Mucosa of stomach (tissue), 1 donor: ENCODE measurements around the gene FBXW4.

Source experiments
- H3K27me3 ChIP-seq: one replicate; pipeline ENCODE4 v1.7.0; 2013; ENCODE audit warnings: mild to moderate bottlenecking, low read length; ENCODE audit not compliant: control insufficient read depth, insufficient read depth
- H3K36me3 ChIP-seq: one replicate; pipeline ENCODE4 v1.7.0; 2013; ENCODE audit warnings: low read length; ENCODE audit not compliant: control insufficient read depth, insufficient read depth
- H3K4me1 ChIP-seq: one replicate; pipeline ENCODE4 v1.7.0; 2013; ENCODE audit warnings: mild to moderate bottlenecking, low read length; ENCODE audit not compliant: control insufficient read depth, insufficient read depth
- H3K4me3 ChIP-seq: one replicate; pipeline ENCODE4 v1.7.0; 2013; ENCODE audit warnings: low read length
- H3K9ac ChIP-seq: one replicate; pipeline ENCODE4 v1.7.0; 2013; ENCODE audit warnings: mild to moderate bottlenecking, low read length, moderate library complexity
- H3K9me3 ChIP-seq: one replicate; pipeline ENCODE4 v1.7.0; 2013; ENCODE audit warnings: mild to moderate bottlenecking, low read length, moderate library complexity; ENCODE audit not compliant: control insufficient read depth
- donor health status: Pancreatic carcinoma.

The FBXW4 gene

GRCh38 chr10:101693978-101694673 lies 844 bp downstream of the FBXW4 start:
- H3K9ac ChIP-seq = peak overlapping the region; percentile 100
- H3K4me1 ChIP-seq = peaks cover 18% of the 10 kb centered on the region
- no peaks in the 10 kb centered on the region for H3K36me3 ChIP-seq
- H3K27me3 ChIP-seq = no peaks in the 10 kb centered on the region
- peak overlapping the region; percentile 88 for H3K4me3 ChIP-seq
- no peaks in the 10 kb centered on the region for H3K9me3 ChIP-seq

GRCh38 chr10:101693651-101693977 lies 1.4 kb downstream of the FBXW4 start:
- Histone ChIP-seq H3K4me1 (peaks cover 18% of the 10 kb centered on the region), H3K4me3 (peak overlapping the region; percentile 88), H3K9ac (peak overlapping the region; percentile 100), H3K27me3 (no peaks in the 10 kb centered on the region), H3K9me3 (no peaks in the 10 kb centered on the region), H3K36me3 (no peaks in the 10 kb centered on the region)

- Histone ChIP-seq H3K4me1 (peaks cover 18% of the 10 kb centered on the region), H3K4me3 (no peak overlapping the region), H3K9ac (no peak overlapping the region), H3K36me3 (no peaks in the 10 kb centered on the region), H3K9me3 (no peaks in the 10 kb centered on the region), H3K27me3 (no peaks in the 10 kb centered on the region)
These were observed 3.9 kb downstream of the FBXW4 start for GRCh38 chr10:101691081-101691480.

GRCh38 chr10:101690461-101690860 lies 4.5 kb downstream of the FBXW4 start:
- Histone ChIP-seq H3K27me3 (no peaks in the 10 kb centered on the region), H3K9ac (no peak overlapping the region), H3K4me3 (no peak overlapping the region), H3K9me3 (no peaks in the 10 kb centered on the region), H3K4me1 (peaks cover 16% of the 10 kb centered on the region), H3K36me3 (no peaks in the 10 kb centered on the region)

GRCh38 chr10:101687071-101687658 lies 7.8 kb downstream of the FBXW4 start:
- H3K36me3 ChIP-seq = no peaks in the 10 kb centered on the region
- H3K4me1 ChIP-seq = peaks cover 25% of the 10 kb centered on the region
- H3K9ac ChIP-seq = no peak overlapping the region
- no peaks in the 10 kb centered on the region for H3K9me3 ChIP-seq
- H3K4me3 ChIP-seq = no peak overlapping the region
- no peaks in the 10 kb centered on the region for H3K27me3 ChIP-seq

- Histone ChIP-seq H3K4me3 (no peak overlapping the region), H3K4me1 (peaks cover 25% of the 10 kb centered on the region), H3K36me3 (no peaks in the 10 kb centered on the region), H3K9me3 (no peaks in the 10 kb centered on the region), H3K9ac (no peak overlapping the region), H3K27me3 (no peaks in the 10 kb centered on the region)
These were observed 8.6 kb downstream of the FBXW4 start for GRCh38 chr10:101686133-101686925.

GRCh38 chr10:101684782-101685181 lies 10.2 kb downstream of the FBXW4 start:
- Histone ChIP-seq H3K9me3 (no peaks in the 10 kb centered on the region), H3K36me3 (no peaks in the 10 kb centered on the region), H3K4me1 (peaks cover 13% of the 10 kb centered on the region), H3K27me3 (no peaks in the 10 kb centered on the region), H3K9ac (no peak overlapping the region), H3K4me3 (no peak overlapping the region)

GRCh38 chr10:101683276-101683675 lies 11.7 kb downstream of the FBXW4 start:
- Histone ChIP-seq H3K27me3 (no peaks in the 10 kb centered on the region), H3K4me1 (peaks cover 13% of the 10 kb centered on the region), H3K9ac (no peak overlapping the region), H3K4me3 (no peak overlapping the region), H3K9me3 (no peaks in the 10 kb centered on the region), H3K36me3 (no peaks in the 10 kb centered on the region)

GRCh38 chr10:101682172-101682825 lies 12.7 kb downstream of the FBXW4 start:
- Histone ChIP-seq H3K4me1 (peaks cover 13% of the 10 kb centered on the region), H3K27me3 (no peaks in the 10 kb centered on the region), H3K9ac (peak overlapping the region; percentile 17), H3K36me3 (no peaks in the 10 kb centered on the region), H3K4me3 (no peak overlapping the region), H3K9me3 (no peaks in the 10 kb centered on the region)

GRCh38 chr10:101676565-101676964 lies 18.4 kb downstream of the FBXW4 start:
- H3K27me3 ChIP-seq = no peaks in the 10 kb centered on the region
- H3K36me3 ChIP-seq = peaks cover 7% of the 10 kb centered on the region
- no peaks in the 10 kb centered on the region for H3K4me1 ChIP-seq
- H3K9ac ChIP-seq = no peak overlapping the region
- H3K9me3 ChIP-seq = no peaks in the 10 kb centered on the region
- H3K4me3 ChIP-seq = no peak overlapping the region

- no peaks in the 10 kb centered on the region for H3K27me3 ChIP-seq
- H3K9ac ChIP-seq = no peak overlapping the region
- H3K36me3 ChIP-seq = peaks cover 7% of the 10 kb centered on the region
- H3K4me1 ChIP-seq = no peaks in the 10 kb centered on the region
- H3K4me3 ChIP-seq = no peak overlapping the region
- no peaks in the 10 kb centered on the region for H3K9me3 ChIP-seq
These were observed 19.9 kb downstream of the FBXW4 start for GRCh38 chr10:101675115-101675514.

GRCh38 chr10:101672536-101672935 lies 22.4 kb downstream of the FBXW4 start:
- no peak overlapping the region for H3K9ac ChIP-seq
- H3K9me3 ChIP-seq = no peaks in the 10 kb centered on the region
- peaks cover 13% of the 10 kb centered on the region for H3K36me3 ChIP-seq
- H3K4me3 ChIP-seq = no peak overlapping the region
- no peaks in the 10 kb centered on the region for H3K4me1 ChIP-seq
- no peaks in the 10 kb centered on the region for H3K27me3 ChIP-seq
